Body of pancreas (tissue), 4 donors: ENCODE data around the gene PPFIA2.

Experiments
- CTCF ChIP-seq, 7 experiments: fragments of 450-650 bp in 4 of 7; fragments of 200-600 bp in 3 of 7; sonication (generic) in 3 of 7; IDR thresholded peaks; one replicate each; pipeline ENCODE4 v1.5.1; 2016 to 2019; ENCODE audit warnings: antibody characterized with exemption in 7 of 7
- POLR2A ChIP-seq, 3 donors: fragments of 450-650 bp; IDR thresholded peaks; one replicate each; pipeline ENCODE4 v1.6.1; 2016; ENCODE audit warnings: antibody characterized with exemption in 3 of 3, mild to moderate bottlenecking in 2 of 3

- TF ChIP-seq CTCF (IDR thresholded peaks at IDR 0.05) (no peak), POLR2A (IDR thresholded peaks at IDR 0.05) (no peak)
These were observed 319.1 kb downstream of the PPFIA2 start for GRCh38 chr12:81440001-81440400.
